ENCODE data around the gene CACNG1. TPM values are rescaled to one million over a fixed set of nuclear protein-coding genes. Genes with fewer than 3 reads are reported as not detected.

Gene CACNG1
- total and polyA plus RNA-seq, 5 donors = not detected

- Histone ChIP-seq H3K4me1 (ENCODE audit: control insufficient read depth, insufficient read depth, low read length) (no peaks in the 10 kb centered on the region), H3K27ac (ENCODE audit: low read length) (no peak overlapping the region), H3K9me3 (ENCODE audit: control insufficient read depth, low read length) (no peaks in the 10 kb centered on the region), H3K4me3 (ENCODE audit: low read length) (no peak overlapping the region), H3K27me3 (ENCODE audit: control insufficient read depth, insufficient read depth) (no peaks in the 10 kb centered on the region)
- ATAC-seq = no peak
- WGBS = 78% methylated on average over 17 of the region's 17 CpGs
- DNase-seq = no peak
- intact Hi-C loops (cut with DNase I) = no loop called here
These were observed 28.2 kb upstream of the CACNG1 start for GRCh38 chr17:67016039-67016762.

DNA sequence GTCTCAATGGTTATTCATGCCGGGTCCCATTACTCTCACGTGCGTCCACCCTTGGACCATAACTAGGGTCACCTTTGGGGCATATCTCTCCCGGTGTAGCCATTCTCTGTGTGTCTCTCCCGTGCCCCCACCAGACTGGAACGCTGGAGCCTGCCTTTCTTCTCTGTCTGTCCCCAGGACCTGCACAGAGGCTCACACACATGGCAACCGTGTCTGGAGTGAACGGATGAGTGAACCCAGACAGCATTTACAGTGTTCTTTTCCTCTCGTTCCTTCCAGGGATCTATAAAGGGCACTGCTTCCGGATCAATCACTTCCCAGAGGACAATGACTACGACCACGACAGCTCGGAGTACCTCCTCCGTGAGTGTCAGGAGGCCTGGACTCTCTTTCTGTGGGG is 26.4 kb upstream of the CACNG1 start:
- Histone ChIP-seq H3K27ac (ENCODE audit: low read length) (no peak overlapping the region), H3K9me3 (ENCODE audit: control insufficient read depth, low read length) (no peaks in the 10 kb centered on the region), H3K4me3 (ENCODE audit: low read length) (no peak overlapping the region), H3K27me3 (ENCODE audit: control insufficient read depth, insufficient read depth) (no peaks in the 10 kb centered on the region), H3K4me1 (ENCODE audit: control insufficient read depth, insufficient read depth, low read length) (no peaks in the 10 kb centered on the region)
- intact Hi-C loops (cut with DNase I) = no loop called here
- ATAC-seq = no peak
- DNase-seq = no peak
- WGBS = 81% methylated on average over 14 of the region's 14 CpGs

GRCh38 chr17:67018471-67019434 is 25.6 kb upstream of the CACNG1 start:
- ATAC-seq (no peak), DNase-seq (no peak)
- H3K4me1 ChIP-seq (ENCODE audit: control insufficient read depth, insufficient read depth, low read length) = no peaks in the 10 kb centered on the region
- intact Hi-C loops (cut with DNase I) = no loop called here
- no peak overlapping the region for H3K4me3 ChIP-seq (ENCODE audit: low read length)
- 87% methylated on average over 12 of the region's 12 CpGs for WGBS
- H3K9me3 ChIP-seq (ENCODE audit: control insufficient read depth, low read length) = no peaks in the 10 kb centered on the region
- no peaks in the 10 kb centered on the region for H3K27me3 ChIP-seq (ENCODE audit: control insufficient read depth, insufficient read depth)
- H3K27ac ChIP-seq (ENCODE audit: low read length) = no peak overlapping the region

DNA sequence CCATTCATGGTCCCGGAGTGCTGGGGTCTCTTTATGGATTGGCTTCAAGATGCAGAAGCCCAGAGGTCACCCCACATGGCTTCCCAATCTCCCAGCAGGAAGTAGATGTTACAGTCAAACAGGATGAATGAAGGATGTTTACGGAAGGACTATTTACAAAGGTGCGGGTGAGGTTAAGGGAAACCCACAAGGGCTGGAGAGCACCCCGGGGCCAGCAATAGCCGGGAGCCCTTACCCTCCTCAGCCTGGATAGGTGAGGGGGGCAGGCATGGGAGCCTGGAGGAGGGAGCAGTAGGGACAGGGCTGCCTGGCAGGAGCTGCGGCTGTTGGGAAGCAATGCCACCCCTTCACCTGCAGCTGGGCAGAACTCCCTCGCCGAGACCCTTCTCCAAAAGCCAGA is 24.5 kb upstream of the CACNG1 start:
- Histone ChIP-seq H3K27me3 (ENCODE audit: control insufficient read depth, insufficient read depth) (no peaks in the 10 kb centered on the region), H3K27ac (ENCODE audit: low read length) (no peak overlapping the region), H3K4me1 (ENCODE audit: control insufficient read depth, insufficient read depth, low read length) (no peaks in the 10 kb centered on the region), H3K9me3 (ENCODE audit: control insufficient read depth, low read length) (no peaks in the 10 kb centered on the region), H3K4me3 (ENCODE audit: low read length) (no peak overlapping the region)
- intact Hi-C loops (cut with DNase I) = no loop called here
- DNase-seq (no peak), ATAC-seq (no peak)
- 81% methylated on average over 8 of the region's 8 CpGs for WGBS

DNA sequence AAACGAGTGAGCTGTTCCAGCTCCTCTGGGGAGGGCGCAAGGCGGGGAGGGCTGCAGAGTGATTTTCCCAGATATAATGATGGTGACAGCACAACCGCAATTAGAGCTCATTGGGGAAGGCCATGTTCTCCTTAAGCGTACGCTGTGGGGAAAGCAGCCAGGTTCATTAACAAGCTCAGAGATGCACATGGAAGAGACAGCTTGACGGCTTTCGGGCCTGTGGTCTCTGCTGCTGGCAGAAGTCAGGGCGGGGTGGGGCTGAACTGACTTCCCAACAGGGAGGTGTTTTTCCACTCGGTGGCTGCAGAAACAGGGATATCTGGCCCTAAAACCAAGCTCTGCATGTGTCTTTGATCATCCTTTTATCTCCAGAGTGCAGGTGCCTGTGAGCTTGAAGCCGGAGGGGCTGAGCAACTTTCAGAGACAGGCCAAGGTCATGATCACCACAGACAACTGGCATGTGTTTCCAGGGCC is 24.0 kb upstream of the CACNG1 start:
- no peaks in the 10 kb centered on the region for H3K27me3 ChIP-seq (ENCODE audit: control insufficient read depth, insufficient read depth)

DNA sequence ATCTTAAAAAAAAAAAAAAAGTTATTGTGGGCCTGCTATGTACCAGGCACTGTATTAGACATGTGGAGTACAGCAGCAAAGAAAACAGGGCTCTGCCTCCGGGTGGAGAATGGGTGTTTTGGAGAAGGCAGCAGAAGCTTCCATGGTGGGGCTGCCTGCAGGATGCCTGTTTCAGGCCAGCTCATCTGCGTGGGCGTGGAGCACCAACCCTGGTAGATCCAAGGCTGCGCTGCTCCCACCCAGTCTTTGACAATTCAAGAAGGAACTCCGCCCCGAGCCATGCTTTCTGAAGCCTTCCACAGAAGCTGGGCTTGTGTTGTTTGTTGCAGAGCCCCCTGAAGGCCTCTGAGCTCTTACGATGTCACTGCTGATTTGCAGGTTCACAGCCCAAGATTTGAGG is 23.2 kb upstream of the CACNG1 start:
- no peak overlapping the region for H3K27ac ChIP-seq (ENCODE audit: low read length)
- no peak for DNase-seq
- H3K4me1 ChIP-seq (ENCODE audit: control insufficient read depth, insufficient read depth, low read length) = no peaks in the 10 kb centered on the region
- intact Hi-C loops (cut with DNase I) = no loop called here
- ATAC-seq = no peak
- no peaks in the 10 kb centered on the region for H3K9me3 ChIP-seq (ENCODE audit: control insufficient read depth, low read length)
- H3K27me3 ChIP-seq (ENCODE audit: control insufficient read depth, insufficient read depth) = no peaks in the 10 kb centered on the region
- no peak overlapping the region for H3K4me3 ChIP-seq (ENCODE audit: low read length)
- 90% methylated on average over 7 of the region's 7 CpGs for WGBS

More for the DNA sequence above, 24.0 kb upstream of the CACNG1 start:
- 71% methylated on average over 11 of the region's 11 CpGs for WGBS
- no peaks in the 10 kb centered on the region for H3K4me1 ChIP-seq (ENCODE audit: control insufficient read depth, insufficient read depth, low read length)
- intact Hi-C loops (cut with DNase I) = no loop called here
- no peak for DNase-seq
- no peak overlapping the region for H3K27ac ChIP-seq (ENCODE audit: low read length)
- H3K4me3 ChIP-seq (ENCODE audit: low read length) = no peak overlapping the region
- no peak for ATAC-seq
- no peaks in the 10 kb centered on the region for H3K9me3 ChIP-seq (ENCODE audit: control insufficient read depth, low read length)

GRCh38 chr17:67021743-67022450 is 22.5 kb upstream of the CACNG1 start:
- H3K4me1 ChIP-seq (ENCODE audit: control insufficient read depth, insufficient read depth, low read length) = no peaks in the 10 kb centered on the region
- ATAC-seq (no peak), DNase-seq (no peak)
- no peaks in the 10 kb centered on the region for H3K27me3 ChIP-seq (ENCODE audit: control insufficient read depth, insufficient read depth)
- intact Hi-C loops (cut with DNase I) = no loop called here
- H3K9me3 ChIP-seq (ENCODE audit: control insufficient read depth, low read length) = no peaks in the 10 kb centered on the region
- H3K4me3 ChIP-seq (ENCODE audit: low read length) = no peak overlapping the region
- H3K27ac ChIP-seq (ENCODE audit: low read length) = no peak overlapping the region
- 79% methylated on average over 16 of the region's 16 CpGs for WGBS

- intact Hi-C loops (cut with DNase I) = no loop called here
- H3K9me3 ChIP-seq (ENCODE audit: control insufficient read depth, low read length) = no peaks in the 10 kb centered on the region
- ATAC-seq (no peak), DNase-seq (no peak)
- no peaks in the 10 kb centered on the region for H3K27me3 ChIP-seq (ENCODE audit: control insufficient read depth, insufficient read depth)
- no peaks in the 10 kb centered on the region for H3K4me1 ChIP-seq (ENCODE audit: control insufficient read depth, insufficient read depth, low read length)
- 83% methylated on average over 12 of the region's 12 CpGs for WGBS
- H3K27ac ChIP-seq (ENCODE audit: low read length) = no peak overlapping the region
- no peak overlapping the region for H3K4me3 ChIP-seq (ENCODE audit: low read length)
These were observed 21.9 kb upstream of the CACNG1 start for GRCh38 chr17:67022451-67022810.

GRCh38 chr17:67024736-67025135 is 19.6 kb upstream of the CACNG1 start:
- intact Hi-C loops (cut with DNase I) = no loop called here

GRCh38 chr17:67025216-67025792 is 19.1 kb upstream of the CACNG1 start:
- no peaks in the 10 kb centered on the region for H3K4me1 ChIP-seq (ENCODE audit: control insufficient read depth, insufficient read depth, low read length)
- WGBS = 87% methylated on average over 20 of the region's 20 CpGs
- H3K9me3 ChIP-seq (ENCODE audit: control insufficient read depth, low read length) = no peaks in the 10 kb centered on the region
- intact Hi-C loops (cut with DNase I) = no loop called here
- H3K27ac ChIP-seq (ENCODE audit: low read length) = no peak overlapping the region
- no peak overlapping the region for H3K4me3 ChIP-seq (ENCODE audit: low read length)
- DNase-seq = no peak
- no peaks in the 10 kb centered on the region for H3K27me3 ChIP-seq (ENCODE audit: control insufficient read depth, insufficient read depth)
- peak; percentile 7 to 18 for ATAC-seq

More at GRCh38 chr17:67024736-67025135, 19.6 kb upstream of the CACNG1 start:
- Histone ChIP-seq H3K27ac (ENCODE audit: low read length) (no peak overlapping the region), H3K4me1 (ENCODE audit: control insufficient read depth, insufficient read depth, low read length) (no peaks in the 10 kb centered on the region), H3K4me3 (ENCODE audit: low read length) (no peak overlapping the region), H3K27me3 (ENCODE audit: control insufficient read depth, insufficient read depth) (no peaks in the 10 kb centered on the region), H3K9me3 (ENCODE audit: control insufficient read depth, low read length) (no peaks in the 10 kb centered on the region)
- DNase-seq (no peak), ATAC-seq (no peak)
- WGBS = 93% methylated on average over 17 of the region's 17 CpGs
